Lower lobe of right lung (tissue), 2 donors: Measurements from ENCODE around the gene GSKIP. TPM values are rescaled to one million over a fixed set of nuclear protein-coding genes. Genes with fewer than 3 reads are reported as not detected.

Experiments used
- ATAC-seq, 2 donors: fragments of 200-7000 bp; cut with Tn5 transposase; one replicate each; pipeline ENCODE4 v1.9.1; 2020 to 2022; ENCODE audit warnings: mild to moderate bottlenecking in 2 of 2, moderate library complexity in 2 of 2
- DNase-seq: peaks from one replicate; pipeline ENCODE4 v3.0.0-alpha.2; 2020
- H3K27ac ChIP-seq: fragments of 200-600 bp; one replicate; pipeline ENCODE4 v1.8.0; 2022
- H3K27me3 ChIP-seq: fragments of 200-600 bp; one replicate; pipeline ENCODE4 v1.8.0; 2022; ENCODE audit warnings: low read depth
- H3K36me3 ChIP-seq: fragments of 200-600 bp; one replicate; pipeline ENCODE4 v1.8.0; 2022; ENCODE audit warnings: mild to moderate bottlenecking
- H3K4me1 ChIP-seq: fragments of 200-600 bp; one replicate; pipeline ENCODE4 v1.8.0; 2022
- H3K4me3 ChIP-seq: fragments of 200-600 bp; one replicate; pipeline ENCODE4 v1.8.0; 2022; ENCODE audit warnings: mild to moderate bottlenecking
- H3K9me3 ChIP-seq: fragments of 200-600 bp; one replicate; pipeline ENCODE4 v1.8.0; 2022
- intact Hi-C: fragments of 100-400 bp; cut with DNase I; formaldehyde crosslinking; loops from one replicate; pipeline ENCODE4 v1.11.0; 2022
- total RNA-seq: library from RNA; stranded (reverse); fragmentation: NEBNext Ultra II Directional; extraction: Animal tissue kit (Norgen Biotek cat#: 25700); gene quantifications from one replicate; pipeline ENCODE4 v1.2.1, GENCODE V29; 2021
- TF ChIP-seq, protein P1 (sequence below): fragments of 200-600 bp; IDR thresholded peaks from one replicate; pipeline ENCODE4 v1.8.0; 2022; ENCODE audit warnings: antibody characterized with exemption, mild to moderate bottlenecking
- donor health status: DM: no; HTN: yes; CAD: no; lungs with severe emphysema.

GSKIP gene
- total RNA-seq, 1 donor from 2014 or later, result 12.6 TPM

GRCh38 chr14:96423446-96424108 lies 60.3 kb downstream of the GSKIP start:
- Histone ChIP-seq H3K9me3 (no peaks in the 10 kb centered on the region), H3K36me3 (no peaks in the 10 kb centered on the region), H3K4me3 (peak overlapping the region; percentile 49), H3K27me3 (no peaks in the 10 kb centered on the region), H3K4me1 (no peaks in the 10 kb centered on the region), H3K27ac (no peak overlapping the region)
- intact Hi-C loops, result loop anchor here (10.0 kb wide), 1 partner anchor 129 kb away; no protein-coding TSS in a partner anchor
- no peak for DNase-seq
- TF ChIP-seq, protein P1, sequence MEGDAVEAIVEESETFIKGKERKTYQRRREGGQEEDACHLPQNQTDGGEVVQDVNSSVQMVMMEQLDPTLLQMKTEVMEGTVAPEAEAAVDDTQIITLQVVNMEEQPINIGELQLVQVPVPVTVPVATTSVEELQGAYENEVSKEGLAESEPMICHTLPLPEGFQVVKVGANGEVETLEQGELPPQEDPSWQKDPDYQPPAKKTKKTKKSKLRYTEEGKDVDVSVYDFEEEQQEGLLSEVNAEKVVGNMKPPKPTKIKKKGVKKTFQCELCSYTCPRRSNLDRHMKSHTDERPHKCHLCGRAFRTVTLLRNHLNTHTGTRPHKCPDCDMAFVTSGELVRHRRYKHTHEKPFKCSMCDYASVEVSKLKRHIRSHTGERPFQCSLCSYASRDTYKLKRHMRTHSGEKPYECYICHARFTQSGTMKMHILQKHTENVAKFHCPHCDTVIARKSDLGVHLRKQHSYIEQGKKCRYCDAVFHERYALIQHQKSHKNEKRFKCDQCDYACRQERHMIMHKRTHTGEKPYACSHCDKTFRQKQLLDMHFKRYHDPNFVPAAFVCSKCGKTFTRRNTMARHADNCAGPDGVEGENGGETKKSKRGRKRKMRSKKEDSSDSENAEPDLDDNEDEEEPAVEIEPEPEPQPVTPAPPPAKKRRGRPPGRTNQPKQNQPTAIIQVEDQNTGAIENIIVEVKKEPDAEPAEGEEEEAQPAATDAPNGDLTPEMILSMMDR, result no peak
- ATAC-seq, result peak; percentile 27 to 35

DNA sequence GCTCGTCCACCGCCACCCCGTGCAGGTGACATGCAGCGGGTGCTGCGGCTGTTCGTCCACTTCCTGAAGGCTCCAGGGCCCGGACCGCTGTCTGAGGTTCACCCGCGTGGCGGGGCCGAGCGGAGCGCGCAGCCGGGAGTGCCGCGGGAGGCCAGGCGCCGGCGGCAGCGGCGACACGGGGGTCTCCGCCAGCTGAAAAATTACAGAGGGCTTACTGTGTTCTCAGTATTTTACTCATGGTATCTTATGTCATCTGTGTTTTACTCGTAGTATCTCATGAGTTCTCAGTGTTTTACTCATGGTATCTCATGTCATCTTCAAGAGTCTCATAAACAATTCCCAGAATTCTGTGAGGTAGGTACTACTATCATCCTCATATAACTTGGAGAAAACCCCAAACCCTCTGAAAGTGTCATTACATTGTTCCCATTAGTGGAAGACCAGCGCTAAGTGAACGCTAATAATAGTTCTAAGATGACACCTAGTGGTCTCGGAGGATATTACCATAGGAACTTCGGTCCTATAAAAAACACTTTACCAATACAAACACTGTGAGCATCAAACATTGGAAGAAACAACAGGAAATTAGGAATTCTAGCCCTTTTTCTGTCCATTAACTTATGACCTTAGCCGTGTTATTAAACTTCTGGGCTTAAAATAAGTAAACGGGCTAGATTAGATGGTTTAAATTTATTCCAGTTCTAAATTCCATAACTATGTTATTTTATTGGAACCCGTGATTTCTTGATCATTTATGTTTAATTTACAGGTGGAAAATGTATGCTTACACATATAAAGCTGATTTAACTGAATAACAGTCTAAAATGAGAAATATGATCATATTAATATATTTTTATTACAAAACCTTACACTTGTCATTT lies 61.0 kb downstream of the GSKIP start:
- no peaks in the 10 kb centered on the region for H3K4me1 ChIP-seq
- ATAC-seq, result peak; percentile 92 to 93
- H3K4me3 ChIP-seq, result peak overlapping the region; percentile 49
- TF ChIP-seq, protein P1, result peak; percentile 82
- peak; percentile 54 for DNase-seq
- no peaks in the 10 kb centered on the region for H3K36me3 ChIP-seq
- no peaks in the 10 kb centered on the region for H3K27me3 ChIP-seq
- intact Hi-C loops, result loop anchor here (10.0 kb wide), 1 partner anchor 130 kb away; no protein-coding TSS in a partner anchor
- no peaks in the 10 kb centered on the region for H3K9me3 ChIP-seq
- H3K27ac ChIP-seq, result no peak overlapping the region

DNA sequence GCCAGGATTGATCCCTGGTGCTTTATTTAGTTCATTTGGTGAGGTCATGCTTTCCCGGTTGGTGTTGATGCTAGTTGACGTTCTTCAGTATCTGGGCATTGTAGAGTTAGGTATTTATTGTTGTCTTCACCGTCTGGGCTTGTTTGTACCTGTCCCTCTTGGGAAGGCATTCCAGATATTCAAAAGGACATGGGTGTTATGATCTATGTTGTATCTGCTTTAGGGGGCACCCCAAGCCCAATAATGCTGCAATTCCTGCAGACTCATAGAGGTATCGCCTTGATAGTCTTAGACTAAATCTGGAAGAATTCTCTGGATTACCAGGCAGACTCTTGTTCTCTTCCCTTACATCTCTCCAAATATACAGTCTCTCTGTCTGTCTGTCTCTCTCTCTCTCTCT lies 70.7 kb downstream of the GSKIP start:
- TF ChIP-seq, protein P1, result no peak
- intact Hi-C loops, result no loop called here
- Histone ChIP-seq H3K4me1 (no peaks in the 10 kb centered on the region), H3K9me3 (no peaks in the 10 kb centered on the region), H3K27ac (no peak overlapping the region), H3K36me3 (no peaks in the 10 kb centered on the region), H3K27me3 (no peaks in the 10 kb centered on the region), H3K4me3 (no peak overlapping the region)
- no peak for DNase-seq
- ATAC-seq, result no peak

Other genes with a start within 250 kb of the GSKIP start
- gene BDKRB2, start 158.7 kb upstream of the GSKIP start, total RNA-seq, result 1.3 TPM
- gene BDKRB1, start 107.3 kb upstream of the GSKIP start, total RNA-seq, result not detected
- 22.4 TPM for gene ATG2B, start 185 bp upstream of the GSKIP start, total RNA-seq
- 9.7 TPM for gene AK7, start 28.6 kb downstream of the GSKIP start, total RNA-seq
- 190 TPM for gene PAPOLA, start 138.9 kb downstream of the GSKIP start, total RNA-seq